ENCODE measurements around the gene SMG6.

GRCh38 chr17:2223617-2223927, 80.0 kb downstream of the SMG6 start:
- TF ChIP-seq, protein P1, sequence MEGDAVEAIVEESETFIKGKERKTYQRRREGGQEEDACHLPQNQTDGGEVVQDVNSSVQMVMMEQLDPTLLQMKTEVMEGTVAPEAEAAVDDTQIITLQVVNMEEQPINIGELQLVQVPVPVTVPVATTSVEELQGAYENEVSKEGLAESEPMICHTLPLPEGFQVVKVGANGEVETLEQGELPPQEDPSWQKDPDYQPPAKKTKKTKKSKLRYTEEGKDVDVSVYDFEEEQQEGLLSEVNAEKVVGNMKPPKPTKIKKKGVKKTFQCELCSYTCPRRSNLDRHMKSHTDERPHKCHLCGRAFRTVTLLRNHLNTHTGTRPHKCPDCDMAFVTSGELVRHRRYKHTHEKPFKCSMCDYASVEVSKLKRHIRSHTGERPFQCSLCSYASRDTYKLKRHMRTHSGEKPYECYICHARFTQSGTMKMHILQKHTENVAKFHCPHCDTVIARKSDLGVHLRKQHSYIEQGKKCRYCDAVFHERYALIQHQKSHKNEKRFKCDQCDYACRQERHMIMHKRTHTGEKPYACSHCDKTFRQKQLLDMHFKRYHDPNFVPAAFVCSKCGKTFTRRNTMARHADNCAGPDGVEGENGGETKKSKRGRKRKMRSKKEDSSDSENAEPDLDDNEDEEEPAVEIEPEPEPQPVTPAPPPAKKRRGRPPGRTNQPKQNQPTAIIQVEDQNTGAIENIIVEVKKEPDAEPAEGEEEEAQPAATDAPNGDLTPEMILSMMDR (IDR thresholded peaks at IDR 0.05): no peak
- TF ChIP-seq POLR2A (IDR thresholded peaks at IDR 0.05): no peak
